ENCODE measurements around the gene FKTN.
"Not testable (repeated sequence)": the region's sequence is repeated elsewhere in the genome, so short reads cannot be mapped to it uniquely, and the experiment has no call there.

DNA sequence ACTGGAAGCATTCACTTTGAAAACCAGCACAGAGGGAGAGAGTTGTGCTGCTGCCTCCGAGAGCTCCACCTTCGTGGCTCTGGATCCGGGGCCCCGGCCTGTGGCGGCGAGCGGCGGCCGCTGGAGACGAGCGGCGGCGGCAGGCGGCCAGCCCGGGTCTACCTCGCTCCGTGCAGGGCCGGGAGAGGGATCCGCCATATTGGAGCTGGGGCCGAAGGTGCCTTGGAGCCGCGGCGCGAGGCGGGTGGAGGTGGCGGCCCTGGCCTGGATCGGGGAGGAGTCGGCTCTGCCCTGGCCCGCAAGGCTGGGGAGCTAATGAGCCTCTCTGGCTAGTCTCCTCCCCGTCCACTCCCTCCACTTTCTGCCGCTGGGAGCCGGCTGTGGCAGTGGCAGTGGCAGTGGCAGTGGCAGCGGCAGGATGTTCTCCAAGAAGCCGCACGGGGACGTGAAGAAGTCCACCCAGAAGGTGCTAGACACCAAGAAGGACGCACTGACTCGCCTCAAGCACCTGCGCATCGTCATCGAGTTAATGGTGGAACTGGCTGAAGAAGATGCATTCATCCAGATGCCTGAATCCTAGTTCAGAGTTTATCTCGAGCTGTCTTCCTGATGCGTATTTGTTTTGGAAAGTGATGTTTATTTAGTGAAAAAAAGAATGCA lies 38.1 kb upstream of the FKTN start:
- TF ChIP-seq, protein P1, sequence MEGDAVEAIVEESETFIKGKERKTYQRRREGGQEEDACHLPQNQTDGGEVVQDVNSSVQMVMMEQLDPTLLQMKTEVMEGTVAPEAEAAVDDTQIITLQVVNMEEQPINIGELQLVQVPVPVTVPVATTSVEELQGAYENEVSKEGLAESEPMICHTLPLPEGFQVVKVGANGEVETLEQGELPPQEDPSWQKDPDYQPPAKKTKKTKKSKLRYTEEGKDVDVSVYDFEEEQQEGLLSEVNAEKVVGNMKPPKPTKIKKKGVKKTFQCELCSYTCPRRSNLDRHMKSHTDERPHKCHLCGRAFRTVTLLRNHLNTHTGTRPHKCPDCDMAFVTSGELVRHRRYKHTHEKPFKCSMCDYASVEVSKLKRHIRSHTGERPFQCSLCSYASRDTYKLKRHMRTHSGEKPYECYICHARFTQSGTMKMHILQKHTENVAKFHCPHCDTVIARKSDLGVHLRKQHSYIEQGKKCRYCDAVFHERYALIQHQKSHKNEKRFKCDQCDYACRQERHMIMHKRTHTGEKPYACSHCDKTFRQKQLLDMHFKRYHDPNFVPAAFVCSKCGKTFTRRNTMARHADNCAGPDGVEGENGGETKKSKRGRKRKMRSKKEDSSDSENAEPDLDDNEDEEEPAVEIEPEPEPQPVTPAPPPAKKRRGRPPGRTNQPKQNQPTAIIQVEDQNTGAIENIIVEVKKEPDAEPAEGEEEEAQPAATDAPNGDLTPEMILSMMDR (IDR thresholded peaks at IDR 0.05), result not testable (repeated sequence)
- TF ChIP-seq ZFX (IDR thresholded peaks at IDR 0.05; ENCODE audit: borderline replicate concordance), result not testable (repeated sequence)

Measured in 22Rv1 (cell line).